Mucosa of gallbladder (tissue), 1 donor: Measurements from ENCODE around the gene ZNF234. TPM values are rescaled to one million over a fixed set of nuclear protein-coding genes. Genes with fewer than 3 reads are reported as not detected.
"Not testable (repeated sequence)": the region's sequence is repeated elsewhere in the genome, so short reads cannot be mapped to it uniquely, and the experiment has no call there.

Experiments
- DNase-seq: peaks from one replicate; pipeline ENCODE4 v3.0.0-alpha.2; 2020; ENCODE audit warnings: low spot score
- total RNA-seq: library from RNA; stranded (reverse); gene quantifications from one replicate; pipeline ENCODE4 v1.2.1, GENCODE V29; 2021
- donor health status: DM: no; HTN: no; CAD: no.

Gene ZNF234
- total RNA-seq, 1 donor from 2014 or later, result 11.3 TPM

DNA sequence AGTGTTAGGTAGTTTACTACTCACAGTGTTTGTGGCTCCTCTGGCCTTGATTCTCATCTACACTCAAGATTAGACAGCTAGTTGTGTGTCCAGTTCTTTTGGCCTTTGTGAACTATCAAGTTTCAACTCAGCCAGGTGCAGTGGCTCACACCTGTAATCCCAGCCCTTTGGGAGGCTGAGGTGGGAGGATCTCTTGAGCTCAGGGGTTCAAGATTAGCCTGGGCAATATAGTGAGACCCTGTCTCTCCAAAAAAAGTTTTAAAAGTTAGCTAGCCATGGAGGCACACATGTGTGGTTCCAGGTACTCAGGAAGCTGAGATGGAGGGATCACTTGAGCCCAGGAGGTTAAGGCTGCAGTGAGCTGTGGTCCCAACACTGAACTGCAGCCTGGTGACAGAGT lies 39.6 kb downstream of the ZNF234 start:
- no peak for DNase-seq

GRCh38 chr19:44182145-44182544 lies 40.8 kb downstream of the ZNF234 start:
- DNase-seq, result no peak

DNA sequence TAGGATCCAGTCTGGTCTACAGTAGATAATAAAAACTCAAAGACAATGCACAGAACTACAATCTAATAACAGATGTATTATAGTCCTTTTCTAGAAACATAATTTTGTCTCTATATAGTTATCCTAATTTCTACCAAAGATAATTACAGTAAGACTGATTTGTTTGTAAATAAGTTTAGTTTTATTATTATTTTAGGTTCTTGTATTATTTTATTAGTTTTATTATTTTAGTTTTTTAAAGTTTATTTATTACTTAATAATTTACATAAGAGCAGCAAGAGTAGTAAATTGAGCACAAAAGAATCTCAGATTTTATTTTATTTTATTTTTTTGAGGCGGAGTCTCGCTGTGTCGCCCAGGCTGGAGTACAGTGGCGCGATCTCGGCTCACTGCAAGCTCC lies 48.7 kb downstream of the ZNF234 start:
- no peak for DNase-seq

DNA sequence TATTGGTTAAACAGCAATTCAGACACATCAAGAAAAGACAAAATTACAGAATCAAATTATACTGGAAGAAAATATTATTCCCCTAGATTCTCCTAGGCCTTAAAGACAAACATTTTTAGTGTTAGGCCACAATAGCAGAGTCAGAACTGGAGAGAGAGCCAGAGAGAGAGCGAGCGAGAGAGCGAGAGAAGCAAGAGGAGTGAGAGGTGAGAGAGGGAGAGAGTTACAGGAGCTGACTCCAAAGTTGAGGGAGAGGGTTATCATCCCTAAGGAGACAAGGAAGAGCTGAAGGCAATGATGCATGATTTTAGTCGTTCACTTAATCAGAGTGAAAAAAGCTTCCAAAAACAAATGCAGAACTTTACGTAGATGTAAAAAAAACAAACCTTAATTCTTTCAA lies 50.8 kb downstream of the ZNF234 start:
- no peak for DNase-seq

DNA sequence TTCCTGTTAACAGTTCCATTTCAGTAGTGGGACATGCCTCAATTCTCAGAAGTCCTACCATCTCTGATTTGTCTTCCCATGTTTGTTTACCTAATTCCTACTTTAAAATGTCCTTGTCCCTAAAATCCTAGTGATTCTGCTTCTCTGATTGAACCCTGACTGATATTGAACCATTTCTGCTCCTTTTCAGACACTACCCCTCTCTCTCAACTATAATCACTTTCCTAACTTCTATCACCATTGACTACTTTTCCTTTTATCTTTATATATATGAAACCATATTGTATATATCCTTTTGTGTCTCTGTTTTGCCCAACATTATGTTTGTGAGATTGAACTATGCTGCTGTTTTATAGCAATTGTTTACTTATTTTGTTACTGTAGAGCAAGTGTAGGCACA lies 55.4 kb downstream of the ZNF234 start:
- DNase-seq, result no peak

DNA sequence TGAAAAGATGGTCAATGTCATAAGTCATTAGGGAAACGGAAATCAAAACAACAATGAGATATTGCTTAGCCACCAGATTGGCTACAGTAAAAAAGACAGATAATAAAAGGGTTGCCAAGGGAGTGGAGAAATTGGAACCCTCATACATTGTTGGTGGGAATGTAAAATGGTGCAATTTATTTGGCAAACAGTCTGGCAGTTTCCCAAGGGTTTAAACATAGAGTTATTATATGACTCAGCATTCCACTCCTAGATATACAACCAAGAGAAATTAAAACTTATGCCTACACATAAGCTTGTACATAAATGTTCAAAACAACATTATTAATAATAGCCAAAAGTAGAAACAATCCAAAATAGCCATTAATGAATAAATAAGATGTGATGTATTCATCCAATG lies 61.1 kb downstream of the ZNF234 start:
- DNase-seq, result no peak

- no peak for DNase-seq
Observed at GRCh38 chr19:44202974-44203373, 61.6 kb downstream of the ZNF234 start.

DNA sequence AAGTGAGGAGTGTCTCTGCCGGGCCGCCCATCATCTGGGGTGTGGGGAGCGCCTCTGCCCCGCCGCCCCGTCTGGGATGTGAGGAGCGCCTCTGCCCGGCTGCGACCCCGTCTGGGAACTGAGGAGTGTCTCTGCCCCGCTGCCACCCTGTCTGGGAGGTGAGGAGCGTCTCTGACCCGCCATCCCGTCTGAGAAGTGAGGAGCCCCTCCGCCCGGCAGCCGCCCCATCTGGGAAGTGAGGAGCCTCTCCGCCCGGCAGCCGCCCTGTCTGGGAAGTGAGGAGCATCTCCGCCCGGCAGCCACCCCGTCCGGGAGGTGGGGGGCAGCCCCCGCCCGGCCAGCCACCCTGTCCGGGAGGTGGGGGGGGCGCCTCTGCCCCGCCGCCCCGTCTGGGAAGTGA lies 62.5 kb downstream of the ZNF234 start:
- not testable (repeated sequence) for DNase-seq

- no peak for DNase-seq
Observed at GRCh38 chr19:44204772-44205171, 63.4 kb downstream of the ZNF234 start.

- DNase-seq, result peak; percentile 92
Observed at GRCh38 chr19:44207126-44207803, 65.9 kb downstream of the ZNF234 start.

Other genes starting within 250 kb of the ZNF234 start
- gene ZNF45, start 206.3 kb upstream of the ZNF234 start, total RNA-seq, result 17.6 TPM
- 7.5 TPM for gene ZNF221, start 190.3 kb upstream of the ZNF234 start, total RNA-seq
- 7.6 TPM for gene ZNF155, start 157.4 kb upstream of the ZNF234 start, total RNA-seq
- 5.7 TPM for gene ZNF230, start 138.6 kb upstream of the ZNF234 start, total RNA-seq
- 4.1 TPM for gene ZNF222, start 116.2 kb upstream of the ZNF234 start, total RNA-seq
- 8.1 TPM for gene ZNF223, start 89.5 kb upstream of the ZNF234 start, total RNA-seq
- 3.7 TPM for gene ZNF284, start 69.4 kb upstream of the ZNF234 start, total RNA-seq
- 32.8 TPM for gene ZNF224, start 47.2 kb upstream of the ZNF234 start, total RNA-seq
- gene ZNF225, start 28.2 kb upstream of the ZNF234 start, total RNA-seq, result 6.3 TPM
- gene ZNF226, start 23.5 kb downstream of the ZNF234 start, total RNA-seq, result 28.7 TPM
- 20.6 TPM for gene ZNF227, start 71.0 kb downstream of the ZNF234 start, total RNA-seq
- 3.1 TPM for gene ZNF233, start 118.3 kb downstream of the ZNF234 start, total RNA-seq
- 6.8 TPM for gene ZNF235, start 163.5 kb downstream of the ZNF234 start, total RNA-seq
- 6.0 TPM for gene ZNF112, start 215.1 kb downstream of the ZNF234 start, total RNA-seq